Esophagus squamous epithelium (tissue), 4 donors: ENCODE data around the gene MAPK8IP1.

Source experiments
- CTCF ChIP-seq, 6 experiments: fragments of 450-650 bp in 4 of 6; fragments of 200-600 bp in 2 of 6; sonication (generic) in 2 of 6; IDR thresholded peaks; one replicate each; pipeline ENCODE4 v1.5.1; 2016 to 2019; ENCODE audit warnings: antibody characterized with exemption in 6 of 6, mild to moderate bottlenecking in 4 of 6, moderate library complexity in 4 of 6
- POLR2A ChIP-seq, 4 donors: fragments of 450-650 bp; IDR thresholded peaks; one replicate each; pipeline ENCODE4 v1.6.1; 2017; ENCODE audit warnings: antibody characterized with exemption in 4 of 4, mild to moderate bottlenecking in 4 of 4, moderate library complexity in 3 of 4

- TF ChIP-seq CTCF (IDR thresholded peaks at IDR 0.05) (no peak), POLR2A (IDR thresholded peaks at IDR 0.05) (no peak)
Observed at GRCh38 chr11:45929486-45930030, 44.1 kb downstream of the MAPK8IP1 start.
